Sigmoid colon (tissue), 4 donors: Measurements from ENCODE around the gene NR2F1-AS1.

Experiments
- CTCF ChIP-seq, 4 experiments: fragments of 450-650 bp in 3 of 4; fragments of 200-600 bp in 1 of 4; IDR thresholded peaks; one replicate each; pipeline ENCODE4 v1.5.1; 2016 to 2019; ENCODE audit warnings: antibody characterized with exemption in 4 of 4, mild to moderate bottlenecking in 3 of 4, moderate library complexity in 2 of 4
- POLR2A ChIP-seq, 2 donors: fragments of 450-650 bp; IDR thresholded peaks; one replicate each; pipeline ENCODE4 v1.6.1; 2016; ENCODE audit warnings: antibody characterized with exemption in 2 of 2, mild to moderate bottlenecking in 2 of 2, moderate library complexity in 2 of 2
- POLR2AphosphoS5 ChIP-seq, 4 donors: sonication (generic); formaldehyde crosslinking; IDR thresholded peaks; one replicate each; pipeline ENCODE4 v1.6.1; 2017; ENCODE audit warnings: antibody characterized with exemption in 4 of 4

DNA sequence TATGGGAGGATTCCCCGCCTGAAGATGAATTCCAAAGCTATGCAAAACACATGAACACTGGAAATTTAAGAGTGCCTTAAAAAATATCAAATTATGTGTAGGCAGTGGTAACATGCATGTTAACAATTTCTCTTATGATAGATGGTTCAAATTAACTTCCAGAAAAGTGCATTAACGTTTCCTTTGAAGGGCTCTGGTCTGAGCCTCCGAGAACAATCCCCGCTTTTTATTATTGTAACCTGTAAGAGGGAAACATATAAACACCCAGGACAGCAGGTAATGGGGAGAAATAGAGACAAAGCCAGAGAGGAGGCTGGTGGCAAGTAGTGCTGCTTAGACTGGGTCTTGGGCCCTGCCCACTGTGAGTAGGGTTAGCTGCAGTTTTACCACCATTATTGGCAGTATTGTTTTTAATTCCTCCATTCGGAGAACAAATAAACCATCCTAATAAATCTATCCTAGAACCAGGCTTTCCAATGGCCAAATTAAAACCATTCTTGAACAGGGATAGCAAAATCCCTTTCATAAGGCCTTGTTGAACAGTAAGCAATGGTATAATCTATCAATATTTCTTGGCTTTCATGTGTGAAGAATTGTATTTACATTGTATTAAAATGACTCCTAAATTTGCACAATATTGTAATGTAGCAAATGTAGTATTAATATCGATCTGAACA lies 8.3 kb upstream of the NR2F1-AS1 start:
- TF ChIP-seq POLR2AphosphoS5 (IDR thresholded peaks at IDR 0.05) (no peak), CTCF (IDR thresholded peaks at IDR 0.05) (no peak), POLR2A (IDR thresholded peaks at IDR 0.05) (no peak)
